ENCODE results near the gene FRMD5. TPM values are rescaled to one million over a fixed set of nuclear protein-coding genes. Genes with fewer than 3 reads are reported as not detected.

Gene FRMD5
- total RNA-seq, 2 donors from 2014 or later, result 3.6 to 7.0 TPM

- Mint-ChIP-seq H3K4me1 (no peaks in the 10 kb centered on the region), H3K36me3 (ENCODE audit: low read depth) (peaks cover 5% of the 10 kb centered on the region), H3K27ac (no peak overlapping the region), H3K27me3 (ENCODE audit: insufficient read depth) (no peaks in the 10 kb centered on the region), H3K4me3 (no peak overlapping the region), H3K9me3 (no peaks in the 10 kb centered on the region)
- no peaks in the 10 kb centered on the region for H3K4me1 ChIP-seq (ENCODE audit: control insufficient read depth, insufficient read depth, low read length)
- no peaks in the 10 kb centered on the region for H3K27me3 ChIP-seq (ENCODE audit: control insufficient read depth, insufficient read depth, low read length, poor library complexity, severe bottlenecking)
- no peaks in the 10 kb centered on the region for H3K36me3 ChIP-seq (ENCODE audit: control insufficient read depth, insufficient read depth, low read length)
- WGBS, 2 experiments (ENCODE audit: insufficient coverage in 1 of 2, insufficient read length in 1 of 2), result 92 to 95% methylated on average over 2 to 4 of the region's 4 CpGs
- no peak overlapping the region for H3K4me3 ChIP-seq (ENCODE audit: low read length)
- H3K27ac ChIP-seq (ENCODE audit: low read depth, low read length), result no peak overlapping the region
- no peak overlapping the region for H3K9ac ChIP-seq (ENCODE audit: extremely low read depth, low read length, poor library complexity, severe bottlenecking)
- TF ChIP-seq CTCF (conservative IDR thresholded peaks at IDR 0.05), result no peak
- H3K9me3 ChIP-seq (ENCODE audit: control insufficient read depth, low read length), result no peaks in the 10 kb centered on the region
- DNase-seq, result no peak
Observed at GRCh38 chr15:43881245-43881644, 313.8 kb downstream of the FRMD5 start.

GRCh38 chr15:43880406-43881194, 314.5 kb downstream of the FRMD5 start:
- no peaks in the 10 kb centered on the region for H3K4me1 ChIP-seq (ENCODE audit: control insufficient read depth, insufficient read depth, low read length)
- no peaks in the 10 kb centered on the region for H3K36me3 ChIP-seq (ENCODE audit: control insufficient read depth, insufficient read depth, low read length)
- DNase-seq, result no peak
- Mint-ChIP-seq H3K36me3 (ENCODE audit: low read depth) (peaks cover 5% of the 10 kb centered on the region), H3K4me1 (no peaks in the 10 kb centered on the region), H3K27me3 (ENCODE audit: insufficient read depth) (no peaks in the 10 kb centered on the region), H3K27ac (peak overlapping the region; percentile 17), H3K9me3 (no peaks in the 10 kb centered on the region), H3K4me3 (no peak overlapping the region)
- H3K27me3 ChIP-seq (ENCODE audit: control insufficient read depth, insufficient read depth, low read length, poor library complexity, severe bottlenecking), result no peaks in the 10 kb centered on the region
- no peak for TF ChIP-seq CTCF (conservative IDR thresholded peaks at IDR 0.05)
- H3K27ac ChIP-seq (ENCODE audit: low read depth, low read length), result no peak overlapping the region
- WGBS, 2 experiments (ENCODE audit: insufficient coverage in 1 of 2, insufficient read length in 1 of 2), result 88 to 92% methylated on average over 2 to 5 of the region's 5 CpGs
- no peaks in the 10 kb centered on the region for H3K9me3 ChIP-seq (ENCODE audit: control insufficient read depth, low read length)
- no peak overlapping the region for H3K9ac ChIP-seq (ENCODE audit: extremely low read depth, low read length, poor library complexity, severe bottlenecking)
- H3K4me3 ChIP-seq (ENCODE audit: low read length), result no peak overlapping the region

GRCh38 chr15:43879386-43880355, 315.4 kb downstream of the FRMD5 start:
- Histone ChIP-seq H3K27me3 (ENCODE audit: control insufficient read depth, insufficient read depth, low read length, poor library complexity, severe bottlenecking) (no peaks in the 10 kb centered on the region), H3K9ac (ENCODE audit: extremely low read depth, low read length, poor library complexity, severe bottlenecking) (no peak overlapping the region), H3K4me3 (ENCODE audit: low read length) (no peak overlapping the region), H3K9me3 (ENCODE audit: control insufficient read depth, low read length) (no peaks in the 10 kb centered on the region), H3K4me1 (ENCODE audit: control insufficient read depth, insufficient read depth, low read length) (no peaks in the 10 kb centered on the region), H3K27ac (ENCODE audit: low read depth, low read length) (no peak overlapping the region), H3K36me3 (ENCODE audit: control insufficient read depth, insufficient read depth, low read length) (no peaks in the 10 kb centered on the region)
- DNase-seq, result no peak
- no peaks in the 10 kb centered on the region for H3K4me1 Mint-ChIP-seq
- H3K27me3 Mint-ChIP-seq (ENCODE audit: insufficient read depth), result no peaks in the 10 kb centered on the region
- no peaks in the 10 kb centered on the region for H3K9me3 Mint-ChIP-seq
- TF ChIP-seq CTCF (conservative IDR thresholded peaks at IDR 0.05), result no peak
- no peak overlapping the region for H3K27ac Mint-ChIP-seq
- peaks cover 5% of the 10 kb centered on the region for H3K36me3 Mint-ChIP-seq (ENCODE audit: low read depth)
- 92 to 95% methylated on average over 9 to 15 of the region's 15 CpGs for WGBS, 2 experiments (ENCODE audit: insufficient coverage in 1 of 2, insufficient read length in 1 of 2)
- no peak overlapping the region for H3K4me3 Mint-ChIP-seq

Measured in endodermal cell (in vitro differentiated cells).